Mucosa of rectum (tissue), 2 donors: ENCODE results near the gene LRMDA.

Experiments
- H3K27ac ChIP-seq, 2 donors: one replicate each; pipeline ENCODE4 v1.7.0; 2013; ENCODE audit warnings: inconsistent platforms in 2 of 2, low read depth in 2 of 2, low read length in 2 of 2
- H3K27me3 ChIP-seq, 2 donors: one replicate each; pipeline ENCODE4 v1.7.0; 2013; ENCODE audit warnings: low read length in 2 of 2; ENCODE audit not compliant: control insufficient read depth in 2 of 2, insufficient read depth in 2 of 2
- H3K36me3 ChIP-seq, 2 donors: one replicate each; pipeline ENCODE4 v1.7.0; 2013; ENCODE audit warnings: low read length in 2 of 2; ENCODE audit not compliant: control insufficient read depth in 2 of 2, insufficient read depth in 2 of 2
- H3K4me1 ChIP-seq, 2 donors: one replicate each; pipeline ENCODE4 v1.7.0; 2013; ENCODE audit warnings: low read length in 2 of 2, mild to moderate bottlenecking in 1 of 2; ENCODE audit not compliant: control insufficient read depth in 2 of 2, insufficient read depth in 2 of 2
- H3K4me3 ChIP-seq, 2 donors: one replicate each; pipeline ENCODE4 v1.7.0; 2013; ENCODE audit warnings: low read length in 2 of 2
- H3K9ac ChIP-seq, 2 donors: one replicate each; pipeline ENCODE4 v1.7.0; 2013; ENCODE audit warnings: low read length in 2 of 2, low read depth in 1 of 2, mild to moderate bottlenecking in 1 of 2
- H3K9me3 ChIP-seq, 2 donors: one replicate each; pipeline ENCODE4 v1.7.0; 2013; ENCODE audit warnings: low read length in 2 of 2; ENCODE audit not compliant: control insufficient read depth in 2 of 2
- donor health status: healthy.
- donor health status: Normal muscosa, but diverticular disease.

Gene LRMDA

DNA sequence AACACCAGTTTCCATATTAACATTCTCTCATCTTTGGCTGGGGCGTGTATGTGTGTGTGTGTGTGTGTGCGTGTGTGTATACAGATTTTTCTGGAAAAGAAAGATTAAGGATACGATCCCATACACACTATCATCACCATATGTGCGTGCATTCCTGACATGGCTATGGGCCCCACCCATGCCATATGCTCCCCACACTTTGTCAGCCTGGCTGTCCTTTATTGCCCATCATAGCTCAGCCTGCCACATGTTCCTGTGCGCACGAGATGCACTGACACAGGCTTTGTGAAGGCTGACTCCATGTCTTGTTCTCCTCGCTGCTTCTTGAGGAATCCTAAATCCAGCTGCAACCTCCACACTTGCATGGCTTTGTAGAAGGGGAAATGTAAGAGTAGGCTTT lies 984.1 kb downstream of the LRMDA start:
- Histone ChIP-seq H3K4me3 (no peak overlapping the region), H3K4me1 (no peaks in the 10 kb centered on the region), H3K9ac (no peak overlapping the region), H3K9me3 (no peaks in the 10 kb centered on the region), H3K27me3 (no peaks in the 10 kb centered on the region), H3K27ac (no peak overlapping the region), H3K36me3 (no peaks in the 10 kb centered on the region)

DNA sequence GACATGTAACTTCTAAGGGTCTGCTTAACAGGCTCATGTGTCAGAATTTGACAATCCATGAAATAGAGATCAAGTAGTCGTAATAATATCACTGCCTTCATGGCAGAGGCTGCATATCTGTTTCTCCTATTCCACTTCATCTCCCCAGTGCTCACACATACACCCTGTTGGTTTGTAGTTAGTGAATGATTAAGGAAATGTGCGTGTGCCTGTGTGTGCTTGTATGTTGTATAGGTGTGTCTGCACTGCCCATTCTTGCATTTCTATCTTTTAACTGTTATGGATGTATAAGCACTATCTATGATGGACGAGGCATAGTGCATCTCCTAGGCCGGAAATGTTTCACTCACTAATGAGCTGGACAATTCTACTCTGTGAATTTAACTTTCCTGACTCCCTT lies 985.2 kb downstream of the LRMDA start:
- no peaks in the 10 kb centered on the region for H3K4me1 ChIP-seq
- H3K27ac ChIP-seq: no peak overlapping the region
- H3K9me3 ChIP-seq: no peaks in the 10 kb centered on the region
- H3K4me3 ChIP-seq: no peak overlapping the region
- no peaks in the 10 kb centered on the region for H3K27me3 ChIP-seq
- H3K9ac ChIP-seq: no peak overlapping the region
- no peaks in the 10 kb centered on the region for H3K36me3 ChIP-seq

GRCh38 chr10:76420725-76421124 lies 989.3 kb downstream of the LRMDA start:
- Histone ChIP-seq H3K27me3 (no peaks in the 10 kb centered on the region), H3K27ac (no peak overlapping the region), H3K9me3 (no peaks in the 10 kb centered on the region), H3K9ac (no peak overlapping the region), H3K36me3 (no peaks in the 10 kb centered on the region), H3K4me1 (no peaks in the 10 kb centered on the region), H3K4me3 (no peak overlapping the region)

GRCh38 chr10:76422769-76423168 lies 991.3 kb downstream of the LRMDA start:
- Histone ChIP-seq H3K27ac (no peak overlapping the region), H3K9ac (no peak overlapping the region), H3K36me3 (no peaks in the 10 kb centered on the region), H3K9me3 (no peaks in the 10 kb centered on the region), H3K4me3 (no peak overlapping the region), H3K27me3 (no peaks in the 10 kb centered on the region), H3K4me1 (no peaks in the 10 kb centered on the region)

GRCh38 chr10:76428551-76429367 lies 997.3 kb downstream of the LRMDA start:
- H3K9ac ChIP-seq: no peak overlapping the region
- H3K4me3 ChIP-seq: no peak overlapping the region

GRCh38 chr10:76429368-76430060 lies 998.1 kb downstream of the LRMDA start:
- H3K4me1 ChIP-seq: no peaks in the 10 kb centered on the region
- H3K36me3 ChIP-seq: no peaks in the 10 kb centered on the region
- H3K9me3 ChIP-seq: no peaks in the 10 kb centered on the region
- no peak overlapping the region for H3K9ac ChIP-seq
- no peak overlapping the region for H3K27ac ChIP-seq
- no peak overlapping the region for H3K4me3 ChIP-seq
- no peaks in the 10 kb centered on the region for H3K27me3 ChIP-seq

More at GRCh38 chr10:76428551-76429367, 997.3 kb downstream of the LRMDA start:
- Histone ChIP-seq H3K9me3 (no peaks in the 10 kb centered on the region), H3K4me1 (no peaks in the 10 kb centered on the region), H3K27me3 (no peaks in the 10 kb centered on the region), H3K27ac (no peak overlapping the region), H3K36me3 (no peaks in the 10 kb centered on the region)

GRCh38 chr10:76430061-76430645 lies 998.7 kb downstream of the LRMDA start:
- no peak overlapping the region for H3K4me3 ChIP-seq
- H3K9ac ChIP-seq: no peak overlapping the region
- no peaks in the 10 kb centered on the region for H3K9me3 ChIP-seq
- H3K4me1 ChIP-seq: no peaks in the 10 kb centered on the region
- no peak overlapping the region for H3K27ac ChIP-seq
- H3K36me3 ChIP-seq: no peaks in the 10 kb centered on the region
- no peaks in the 10 kb centered on the region for H3K27me3 ChIP-seq

GRCh38 chr10:76432016-76433012 lies 1000.9 kb downstream of the LRMDA start:
- no peak overlapping the region for H3K4me3 ChIP-seq
- no peaks in the 10 kb centered on the region for H3K4me1 ChIP-seq
- peak overlapping the region in 1 of 2 donors; percentile 6 for H3K27ac ChIP-seq
- H3K27me3 ChIP-seq: no peaks in the 10 kb centered on the region
- no peaks in the 10 kb centered on the region for H3K36me3 ChIP-seq
- no peaks in the 10 kb centered on the region for H3K9me3 ChIP-seq
- H3K9ac ChIP-seq: no peak overlapping the region

- H3K36me3 ChIP-seq: no peaks in the 10 kb centered on the region
- no peak overlapping the region for H3K9ac ChIP-seq
- H3K9me3 ChIP-seq: no peaks in the 10 kb centered on the region
- no peak overlapping the region for H3K27ac ChIP-seq
- no peaks in the 10 kb centered on the region for H3K27me3 ChIP-seq
- H3K4me3 ChIP-seq: no peak overlapping the region
- no peaks in the 10 kb centered on the region for H3K4me1 ChIP-seq
These were observed 1002.0 kb downstream of the LRMDA start for GRCh38 chr10:76433161-76434005.
